OCI-LY7 (cell line): ENCODE measurements around the gene CA12.

Experiments used
- EZH2phosphoT487 ChIP-seq: fragments of 200-600 bp; sonication (generic); IDR thresholded peaks from 2 replicates; pipeline ENCODE4 v1.6.1; 2018; ENCODE audit warnings: low read depth, borderline replicate concordance, mild to moderate bottlenecking, mixed run types, antibody characterized with exemption, low read length, moderate library complexity, mixed read lengths
- TF ChIP-seq, protein P1 (sequence below): fragments of 200-600 bp; sonication (generic); conservative IDR thresholded peaks from 2 replicates; pipeline ENCODE4 v1.5.1; 2014; ENCODE audit warnings: mild to moderate bottlenecking, antibody characterized with exemption, low read length, moderate library complexity, mixed read lengths

DNA sequence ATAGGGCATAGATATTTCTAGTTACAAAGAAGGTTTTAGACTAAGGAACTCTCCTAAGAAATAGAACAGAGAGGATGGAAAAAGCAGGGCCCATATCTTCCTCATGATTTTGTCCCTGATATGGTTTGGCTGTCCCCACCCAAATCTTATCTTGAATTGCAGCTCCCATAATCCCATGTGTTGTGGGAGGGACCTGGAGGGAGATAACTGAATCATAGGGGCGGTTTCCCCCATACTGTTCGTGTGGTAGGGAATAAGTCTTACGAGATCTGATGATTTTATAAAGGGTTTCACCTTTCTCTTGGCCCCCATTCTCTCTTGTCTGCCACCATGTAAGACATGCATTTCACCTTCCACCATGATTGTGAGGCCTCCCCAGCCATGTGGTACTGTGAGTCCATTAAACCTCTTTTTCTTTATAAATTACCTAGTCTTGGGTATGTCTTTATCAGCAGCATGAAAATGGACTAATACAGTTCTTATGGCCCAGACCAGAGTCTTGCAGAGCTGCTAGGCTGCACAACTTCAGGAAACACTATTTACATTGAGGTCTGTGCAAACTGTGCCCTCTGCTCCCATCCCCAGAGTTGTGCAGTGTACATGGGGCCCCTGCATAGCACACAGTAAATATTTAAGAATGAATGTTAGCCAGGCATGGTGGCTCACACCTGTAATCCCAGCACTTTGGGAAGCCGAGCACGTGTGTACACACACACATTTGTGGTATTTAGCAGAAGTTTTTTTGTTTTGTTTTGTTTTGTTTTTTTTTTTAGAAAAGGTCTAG is 20.3 kb upstream of the CA12 start:
- TF ChIP-seq, protein P1, sequence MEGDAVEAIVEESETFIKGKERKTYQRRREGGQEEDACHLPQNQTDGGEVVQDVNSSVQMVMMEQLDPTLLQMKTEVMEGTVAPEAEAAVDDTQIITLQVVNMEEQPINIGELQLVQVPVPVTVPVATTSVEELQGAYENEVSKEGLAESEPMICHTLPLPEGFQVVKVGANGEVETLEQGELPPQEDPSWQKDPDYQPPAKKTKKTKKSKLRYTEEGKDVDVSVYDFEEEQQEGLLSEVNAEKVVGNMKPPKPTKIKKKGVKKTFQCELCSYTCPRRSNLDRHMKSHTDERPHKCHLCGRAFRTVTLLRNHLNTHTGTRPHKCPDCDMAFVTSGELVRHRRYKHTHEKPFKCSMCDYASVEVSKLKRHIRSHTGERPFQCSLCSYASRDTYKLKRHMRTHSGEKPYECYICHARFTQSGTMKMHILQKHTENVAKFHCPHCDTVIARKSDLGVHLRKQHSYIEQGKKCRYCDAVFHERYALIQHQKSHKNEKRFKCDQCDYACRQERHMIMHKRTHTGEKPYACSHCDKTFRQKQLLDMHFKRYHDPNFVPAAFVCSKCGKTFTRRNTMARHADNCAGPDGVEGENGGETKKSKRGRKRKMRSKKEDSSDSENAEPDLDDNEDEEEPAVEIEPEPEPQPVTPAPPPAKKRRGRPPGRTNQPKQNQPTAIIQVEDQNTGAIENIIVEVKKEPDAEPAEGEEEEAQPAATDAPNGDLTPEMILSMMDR = no peak
- no peak for TF ChIP-seq EZH2phosphoT487
